Nephron progenitor cell (in vitro differentiated cells): ENCODE measurements around the gene OSGIN1.

ENCODE experiments used
- DNase-seq: peaks from one replicate; pipeline ENCODE4 v3.0.0; 2021
- H3K27ac Mint-ChIP-seq: 2 replicates; pipeline ENCODE4 v1.8.0; 2021; ENCODE audit warnings: mild to moderate bottlenecking, moderate library complexity, mixed read lengths
- H3K27me3 Mint-ChIP-seq: 2 replicates; pipeline ENCODE4 v1.8.0; 2021; ENCODE audit warnings: mild to moderate bottlenecking, low read depth, mixed read lengths; ENCODE audit not compliant: poor library complexity
- H3K36me3 Mint-ChIP-seq: 2 replicates; pipeline ENCODE4 v1.8.0; 2021; ENCODE audit warnings: low read depth, mixed read lengths
- H3K4me1 Mint-ChIP-seq: 2 replicates; pipeline ENCODE4 v1.8.0; 2021; ENCODE audit warnings: mixed read lengths
- H3K4me3 Mint-ChIP-seq: 2 replicates; pipeline ENCODE4 v1.8.0; 2021; ENCODE audit warnings: mild to moderate bottlenecking, moderate library complexity, mixed read lengths
- H3K9me3 Mint-ChIP-seq: 2 replicates; pipeline ENCODE4 v1.8.0; 2021; ENCODE audit warnings: mild to moderate bottlenecking, moderate library complexity, mixed read lengths
- CTCF ChIP-seq: fragments of 200-600 bp; sonication (generic); IDR thresholded peaks from 2 replicates; pipeline ENCODE4 v1.5.0; 2021; ENCODE audit warnings: antibody characterized with exemption

The OSGIN1 gene

GRCh38 chr16:83908798-83909197 lies 44.2 kb upstream of the OSGIN1 start:
- Mint-ChIP-seq H3K4me1 (peaks cover 25% of the 10 kb centered on the region), H3K4me3 (no peak overlapping the region), H3K9me3 (no peaks in the 10 kb centered on the region), H3K27me3 (no peaks in the 10 kb centered on the region), H3K27ac (no peak overlapping the region), H3K36me3 (peaks cover 55% of the 10 kb centered on the region)
- TF ChIP-seq CTCF, result no peak
- no peak for DNase-seq

GRCh38 chr16:83911290-83911689 lies 41.8 kb upstream of the OSGIN1 start:
- H3K36me3 Mint-ChIP-seq, result peaks cover 73% of the 10 kb centered on the region
- no peak for TF ChIP-seq CTCF
- H3K4me3 Mint-ChIP-seq, result no peak overlapping the region
- H3K9me3 Mint-ChIP-seq, result no peaks in the 10 kb centered on the region
- H3K27me3 Mint-ChIP-seq, result no peaks in the 10 kb centered on the region
- H3K4me1 Mint-ChIP-seq, result peaks cover 43% of the 10 kb centered on the region
- peak overlapping the region; percentile 94 for H3K27ac Mint-ChIP-seq
- no peak for DNase-seq

- DNase-seq, result no peak
- Mint-ChIP-seq H3K9me3 (no peaks in the 10 kb centered on the region), H3K4me3 (no peak overlapping the region), H3K27me3 (no peaks in the 10 kb centered on the region), H3K4me1 (peaks cover 43% of the 10 kb centered on the region), H3K36me3 (peaks cover 71% of the 10 kb centered on the region), H3K27ac (peak overlapping the region; percentile 3)
- no peak for TF ChIP-seq CTCF
These were observed 40.4 kb upstream of the OSGIN1 start for GRCh38 chr16:83912519-83913244.

GRCh38 chr16:83913245-83913633 lies 39.8 kb upstream of the OSGIN1 start:
- Mint-ChIP-seq H3K9me3 (no peaks in the 10 kb centered on the region), H3K27ac (peak overlapping the region; percentile 3), H3K36me3 (peaks cover 75% of the 10 kb centered on the region), H3K27me3 (no peaks in the 10 kb centered on the region), H3K4me3 (no peak overlapping the region), H3K4me1 (peaks cover 43% of the 10 kb centered on the region)
- no peak for DNase-seq
- no peak for TF ChIP-seq CTCF

- Mint-ChIP-seq H3K9me3 (no peaks in the 10 kb centered on the region), H3K27me3 (no peaks in the 10 kb centered on the region), H3K4me1 (peaks cover 43% of the 10 kb centered on the region), H3K27ac (no peak overlapping the region), H3K36me3 (peaks cover 75% of the 10 kb centered on the region), H3K4me3 (no peak overlapping the region)
- no peak for TF ChIP-seq CTCF
- no peak for DNase-seq
These were observed 38.8 kb upstream of the OSGIN1 start for GRCh38 chr16:83914091-83914710.

- no peaks in the 10 kb centered on the region for H3K27me3 Mint-ChIP-seq
- peaks cover 43% of the 10 kb centered on the region for H3K4me1 Mint-ChIP-seq
- DNase-seq, result no peak
- H3K9me3 Mint-ChIP-seq, result no peaks in the 10 kb centered on the region
- TF ChIP-seq CTCF, result no peak
- H3K27ac Mint-ChIP-seq, result peak overlapping the region; percentile 78
- H3K36me3 Mint-ChIP-seq, result peaks cover 76% of the 10 kb centered on the region
- no peak overlapping the region for H3K4me3 Mint-ChIP-seq
These were observed 38.0 kb upstream of the OSGIN1 start for GRCh38 chr16:83915081-83915480.
